ENCODE results near the gene DTX4.

DTX4 gene

GRCh38 chr11:59173080-59173963 lies 1.4 kb downstream of the DTX4 start:
- DNase-seq, result no peak

- DNase-seq, result no peak
Measured at GRCh38 chr11:59173964-59174663, 2.2 kb downstream of the DTX4 start.

GRCh38 chr11:59174664-59175033 lies 2.7 kb downstream of the DTX4 start:
- no peak for DNase-seq

- DNase-seq, result no peak
Measured at GRCh38 chr11:59175091-59175501, 3.2 kb downstream of the DTX4 start.

GRCh38 chr11:59176330-59176729 lies 4.4 kb downstream of the DTX4 start:
- DNase-seq, result no peak

GRCh38 chr11:59178402-59178801 lies 6.5 kb downstream of the DTX4 start:
- no peak for DNase-seq

- DNase-seq, result no peak
Measured at GRCh38 chr11:59179121-59179520, 7.2 kb downstream of the DTX4 start.

GRCh38 chr11:59180168-59180776 lies 8.3 kb downstream of the DTX4 start:
- DNase-seq, result no peak

- no peak for DNase-seq
Measured at GRCh38 chr11:59180907-59181306, 9.0 kb downstream of the DTX4 start.

- DNase-seq, result no peak
Measured at GRCh38 chr11:59181746-59182456, 10.0 kb downstream of the DTX4 start.

GRCh38 chr11:59182457-59183151 lies 10.7 kb downstream of the DTX4 start:
- DNase-seq, result no peak

- DNase-seq, result no peak
Measured at GRCh38 chr11:59183771-59184170, 11.8 kb downstream of the DTX4 start.

- no peak for DNase-seq
Measured at GRCh38 chr11:59184691-59185339, 12.9 kb downstream of the DTX4 start.

- no peak for DNase-seq
Measured at GRCh38 chr11:59185386-59185945, 13.5 kb downstream of the DTX4 start.

GRCh38 chr11:59186130-59186594 lies 14.2 kb downstream of the DTX4 start:
- peak; percentile 28 for DNase-seq

- DNase-seq, result no peak
Measured at GRCh38 chr11:59187035-59187434, 15.1 kb downstream of the DTX4 start.

- DNase-seq, result no peak
Measured at GRCh38 chr11:59187587-59187986, 15.7 kb downstream of the DTX4 start.

GRCh38 chr11:59188954-59189353 lies 17.0 kb downstream of the DTX4 start:
- DNase-seq, result no peak

- DNase-seq, result no peak
Measured at GRCh38 chr11:59189986-59190385, 18.1 kb downstream of the DTX4 start.

- no peak for DNase-seq
Measured at GRCh38 chr11:59191095-59191494, 19.2 kb downstream of the DTX4 start.

GRCh38 chr11:59191890-59192289 lies 20.0 kb downstream of the DTX4 start:
- DNase-seq, result no peak

Measured in activated CD4-positive, alpha-beta T cell treated with anti-CD3 and anti-CD28 coated beads for 1 hour (primary cell).